ENCODE measurements around the gene DSG1. TPM values are rescaled to one million over a fixed set of nuclear protein-coding genes. Genes with fewer than 3 reads are reported as not detected.

Gene DSG1
- total RNA-seq = 0.23 TPM

DNA sequence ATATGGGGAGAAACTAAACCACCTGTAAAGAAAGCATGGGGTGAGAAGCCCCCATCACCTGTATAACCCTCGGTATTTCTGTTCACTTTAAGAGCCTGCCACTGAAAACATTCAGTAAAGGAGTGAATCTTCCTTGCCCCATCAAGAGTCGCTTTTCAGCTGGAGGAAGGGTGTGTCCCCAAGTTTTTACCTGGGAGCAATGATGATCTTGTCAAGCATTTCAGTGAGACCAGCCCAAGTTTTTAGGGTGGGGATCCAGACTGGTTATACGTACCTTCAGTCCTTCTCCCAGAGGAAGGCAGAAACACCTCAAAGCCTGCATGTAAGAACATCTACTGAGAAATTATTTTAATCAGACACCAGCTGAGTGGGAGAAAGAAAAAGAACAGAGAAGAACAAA lies at the start of gene DSG1:
TSS of gene DSG1 (plus strand) at position 301 of the 400 bp plus-strand sequence. CDS start 141 bp downstream, outside the sequence.

GRCh38 chr18:31376477-31376876 lies 58.5 kb downstream of the DSG1 start, which contains the start of gene DSG4:
Gene DSG4, plus strand, starts transcription at chr18:31376777. Its CDS starts 135 bp downstream, at chr18:31376912.

Small RNA genes within 50 kb of the gene (small RNA-seq; reads per million reads assigned to genes)
- gene RF00019 = not detected
- gene RNU6-167P = not detected

Other genes starting within 250 kb of the DSG1 start
- gene DSC2, start 215.7 kb upstream of the DSG1 start, total RNA-seq = 4.2 TPM
- gene DSC1, start 155.3 kb upstream of the DSG1 start, total RNA-seq = not detected
- gene DSG4, start 58.6 kb downstream of the DSG1 start, total RNA-seq = not detected
- not detected for gene DSG3, start 129.6 kb downstream of the DSG1 start, total RNA-seq
- 6.2 TPM for gene DSG2, start 180.0 kb downstream of the DSG1 start, total RNA-seq

Measured in diencephalon (tissue), 1 donor.